8988T (cell line): ENCODE data around the gene BEGAIN.

Experiments
- DNase-seq: peaks from one replicate; pipeline ENCODE4 v3.0.0; 2011

Gene BEGAIN

GRCh38 chr14:100581228-100582145 is 5.7 kb downstream of the BEGAIN start:
- no peak for DNase-seq

GRCh38 chr14:100580316-100581227 is 6.6 kb downstream of the BEGAIN start:
- no peak for DNase-seq

DNA sequence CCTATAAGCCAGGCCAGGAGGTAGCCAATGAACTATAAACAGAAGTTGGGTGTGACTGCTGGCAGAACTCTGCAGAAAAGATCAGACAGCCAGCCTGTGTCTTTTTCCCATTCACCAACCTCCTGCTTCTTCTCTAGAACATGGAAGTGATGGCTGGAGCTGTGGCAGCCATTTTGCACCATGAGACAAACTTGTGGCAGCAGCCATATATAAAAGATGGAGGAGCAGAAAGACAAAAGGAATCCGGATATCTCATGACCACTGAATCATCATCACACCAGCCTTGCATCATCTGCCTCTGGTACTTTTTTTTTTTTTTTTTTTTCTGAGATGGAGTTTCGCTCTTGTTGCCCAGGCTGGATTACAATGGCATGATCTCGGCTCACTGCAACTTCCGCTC is 8.7 kb downstream of the BEGAIN start:
- no peak for DNase-seq

GRCh38 chr14:100577986-100578431 is 9.2 kb downstream of the BEGAIN start:
- DNase-seq: no peak

- DNase-seq: no peak
Measured at GRCh38 chr14:100577321-100577985, 9.8 kb downstream of the BEGAIN start.

DNA sequence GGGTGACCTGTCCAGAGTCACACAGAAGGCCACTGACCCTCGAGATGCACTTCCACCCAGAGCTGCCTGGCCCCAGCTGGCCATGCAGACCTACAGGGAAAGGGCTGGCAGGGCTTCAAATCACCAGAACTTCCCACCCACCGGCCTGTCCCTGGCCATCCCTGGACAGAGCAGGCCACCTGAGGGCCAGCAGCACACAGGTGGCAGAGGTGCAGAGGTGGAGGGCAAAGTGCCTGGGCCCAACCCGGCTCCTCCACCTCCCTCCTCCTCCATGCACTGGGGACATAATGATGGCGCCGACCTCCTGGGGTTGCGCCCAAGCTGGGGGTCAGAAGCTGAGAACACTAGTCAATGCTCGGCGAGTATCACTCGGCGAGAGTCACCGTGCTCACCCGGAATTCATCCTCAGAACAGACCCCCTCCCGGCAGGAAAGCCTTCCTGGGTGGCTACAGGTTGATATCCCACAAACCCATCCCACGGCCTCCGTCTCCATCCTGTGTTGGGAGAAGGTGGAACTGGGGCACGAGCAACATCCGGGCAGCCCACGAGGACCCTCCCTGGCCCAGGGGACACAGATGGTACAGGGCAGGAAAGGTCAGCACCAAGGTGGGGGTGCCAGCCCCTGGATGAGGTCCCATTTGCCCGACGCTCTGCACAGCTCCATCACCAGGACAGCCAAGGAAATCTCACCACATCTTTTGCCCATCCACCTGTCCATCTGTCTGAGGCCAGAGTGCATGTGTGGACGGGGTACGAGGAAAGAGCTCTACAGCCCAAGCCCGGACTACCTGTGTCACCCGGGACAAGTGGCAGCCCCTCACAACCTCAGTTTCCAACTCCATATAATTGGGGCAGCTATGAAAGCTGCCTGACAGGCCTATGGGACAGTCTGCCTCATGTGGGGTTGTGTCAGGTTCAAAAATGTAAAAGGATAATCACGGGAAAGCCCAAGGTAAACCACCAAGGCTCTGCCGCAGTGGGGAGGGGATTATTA is 10.8 kb downstream of the BEGAIN start:
- DNase-seq: no peak

GRCh38 chr14:100575266-100575995 is 11.8 kb downstream of the BEGAIN start:
- DNase-seq: no peak

DNA sequence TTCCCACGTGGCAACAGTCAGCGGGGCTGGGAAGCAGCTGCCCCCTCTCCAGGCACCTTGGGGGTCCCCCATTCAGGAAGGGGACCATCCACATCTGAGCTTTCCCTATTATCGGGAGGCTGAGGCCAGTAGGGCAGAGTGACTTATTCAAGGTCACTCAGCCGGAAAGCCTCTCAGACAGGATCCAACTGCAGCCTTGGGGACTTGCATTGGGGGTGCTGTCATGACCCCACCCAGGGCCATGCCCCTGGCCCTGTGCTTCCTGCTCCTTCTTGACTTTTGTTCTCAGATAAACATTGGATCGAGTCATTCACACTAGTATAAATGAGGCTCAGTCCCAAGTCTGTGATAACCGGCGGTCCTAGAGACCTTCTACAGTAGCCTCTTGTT is 12.6 kb downstream of the BEGAIN start:
- DNase-seq: no peak

GRCh38 chr14:100573757-100574641 is 13.2 kb downstream of the BEGAIN start:
- DNase-seq: no peak

DNA sequence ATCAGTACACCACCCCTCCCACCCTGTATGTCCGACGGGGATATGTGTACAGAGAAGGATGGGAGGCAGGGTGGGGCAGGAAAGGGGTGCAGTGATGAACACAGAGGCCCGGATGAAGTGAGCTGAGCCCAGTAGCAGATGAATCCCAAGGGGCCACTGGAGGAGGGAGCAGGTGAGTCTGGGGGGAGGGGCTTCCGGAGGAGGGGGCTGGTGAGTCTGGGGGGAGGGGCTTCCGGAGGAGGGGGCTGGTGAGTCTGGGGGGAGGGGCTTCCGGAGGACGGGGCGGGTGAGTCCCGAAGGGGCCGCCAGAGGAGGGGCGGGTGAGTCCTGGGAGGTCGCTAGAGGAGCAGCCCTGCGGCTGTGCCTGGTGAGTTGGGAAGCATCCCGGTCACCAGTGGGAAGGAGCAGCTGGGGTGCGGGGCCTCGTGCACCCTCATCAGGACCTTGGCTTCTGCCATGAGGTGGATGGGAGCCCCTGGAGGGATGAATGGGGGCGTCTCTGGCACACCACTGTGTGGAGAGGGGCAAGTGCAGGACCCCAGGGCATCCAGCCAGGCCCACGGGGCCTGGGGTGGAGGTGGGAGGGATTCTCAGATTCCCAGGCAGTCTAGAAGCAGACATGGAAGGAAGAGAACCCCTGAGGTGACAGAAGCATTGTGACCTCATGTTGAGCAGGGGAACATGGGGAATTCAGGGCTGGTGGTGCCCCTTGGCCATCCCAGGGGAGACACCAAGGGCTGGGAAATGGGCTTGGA is 14.0 kb downstream of the BEGAIN start:
- no peak for DNase-seq

- no peak for DNase-seq
Measured at GRCh38 chr14:100572543-100572942, 14.7 kb downstream of the BEGAIN start.

DNA sequence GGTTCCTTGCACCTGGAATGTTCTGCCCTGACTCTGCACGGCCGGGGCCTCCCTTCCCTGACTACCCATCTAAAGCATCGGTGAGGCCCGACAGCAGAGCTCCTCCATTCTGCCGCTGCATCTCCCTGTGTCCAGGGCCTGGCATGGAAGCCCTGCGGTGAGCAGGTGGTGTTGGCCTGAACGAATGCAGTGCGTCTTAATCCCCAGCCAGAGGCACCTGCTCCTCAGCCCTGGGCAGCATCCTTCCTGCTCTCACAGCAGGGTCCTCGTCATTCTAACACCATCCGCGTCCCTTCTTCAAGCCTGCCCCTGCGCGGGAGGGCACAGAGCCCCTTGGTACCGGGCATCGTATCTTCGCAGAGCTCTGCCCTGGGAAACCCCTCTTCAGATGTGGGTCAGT is 15.4 kb downstream of the BEGAIN start:
- no peak for DNase-seq

DNA sequence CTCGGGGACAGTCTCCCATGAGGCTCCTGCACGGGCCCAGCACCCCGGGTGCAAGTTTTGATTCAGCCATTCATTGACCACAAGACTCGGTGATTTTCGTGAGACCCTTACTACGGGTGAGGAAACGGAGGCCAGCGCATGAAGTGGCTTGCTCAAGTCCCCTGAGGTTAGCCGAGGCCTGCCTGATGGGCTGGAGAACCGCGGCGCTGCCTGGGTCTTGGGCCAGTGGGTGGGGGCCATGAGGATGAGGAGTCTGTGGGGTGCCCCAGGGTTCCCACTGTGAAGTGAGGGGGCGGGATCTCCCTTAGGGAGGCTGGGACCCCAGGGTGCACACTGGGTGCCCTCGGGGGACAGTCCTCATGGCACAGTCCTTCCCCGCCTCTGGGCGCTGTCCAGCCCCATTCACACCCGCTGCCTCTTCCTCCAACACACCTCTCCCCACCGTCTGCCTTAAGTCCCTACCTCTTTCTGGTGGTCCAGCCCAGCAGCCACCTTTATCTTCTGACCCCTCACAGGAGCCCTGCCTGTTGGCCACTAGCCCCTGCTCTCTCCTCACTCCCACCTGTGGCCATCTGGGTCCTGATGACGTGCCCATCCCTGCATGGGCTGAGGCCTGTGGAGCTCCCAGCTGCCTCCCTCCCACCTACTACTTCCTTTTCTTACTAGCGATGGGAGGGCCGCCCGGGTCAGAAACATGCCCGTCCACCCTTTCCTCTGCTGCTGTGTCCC is 16.3 kb downstream of the BEGAIN start:
- no peak for DNase-seq

DNA sequence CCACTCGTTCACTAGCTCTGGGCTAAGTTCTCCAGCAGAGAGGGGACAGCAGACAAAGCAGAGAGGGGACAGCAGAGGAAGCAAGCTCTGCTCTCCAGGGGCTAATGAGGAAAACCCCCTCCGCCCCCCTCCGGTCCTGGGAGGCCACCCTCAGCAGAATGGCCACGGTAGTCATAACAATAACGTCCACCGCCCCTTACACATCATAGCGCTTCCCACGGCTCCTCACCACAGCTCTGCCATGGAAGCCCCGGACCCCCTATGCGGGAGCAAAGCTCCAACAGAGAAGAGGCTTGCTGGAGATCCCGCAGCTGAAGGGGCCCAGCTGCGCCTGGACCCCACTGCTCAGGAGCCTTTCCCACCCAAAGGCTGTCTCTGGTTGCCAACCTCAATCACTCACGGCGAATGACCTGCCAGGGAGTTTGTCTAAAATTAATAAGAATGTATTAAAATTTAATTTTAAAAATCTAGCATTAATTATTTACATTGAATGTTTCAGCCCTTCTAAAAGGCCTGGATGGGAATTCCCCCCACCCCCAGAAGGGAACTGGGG is 17.4 kb downstream of the BEGAIN start:
- no peak for DNase-seq

- DNase-seq: no peak
Measured at GRCh38 chr14:100568998-100569733, 18.1 kb downstream of the BEGAIN start.

DNA sequence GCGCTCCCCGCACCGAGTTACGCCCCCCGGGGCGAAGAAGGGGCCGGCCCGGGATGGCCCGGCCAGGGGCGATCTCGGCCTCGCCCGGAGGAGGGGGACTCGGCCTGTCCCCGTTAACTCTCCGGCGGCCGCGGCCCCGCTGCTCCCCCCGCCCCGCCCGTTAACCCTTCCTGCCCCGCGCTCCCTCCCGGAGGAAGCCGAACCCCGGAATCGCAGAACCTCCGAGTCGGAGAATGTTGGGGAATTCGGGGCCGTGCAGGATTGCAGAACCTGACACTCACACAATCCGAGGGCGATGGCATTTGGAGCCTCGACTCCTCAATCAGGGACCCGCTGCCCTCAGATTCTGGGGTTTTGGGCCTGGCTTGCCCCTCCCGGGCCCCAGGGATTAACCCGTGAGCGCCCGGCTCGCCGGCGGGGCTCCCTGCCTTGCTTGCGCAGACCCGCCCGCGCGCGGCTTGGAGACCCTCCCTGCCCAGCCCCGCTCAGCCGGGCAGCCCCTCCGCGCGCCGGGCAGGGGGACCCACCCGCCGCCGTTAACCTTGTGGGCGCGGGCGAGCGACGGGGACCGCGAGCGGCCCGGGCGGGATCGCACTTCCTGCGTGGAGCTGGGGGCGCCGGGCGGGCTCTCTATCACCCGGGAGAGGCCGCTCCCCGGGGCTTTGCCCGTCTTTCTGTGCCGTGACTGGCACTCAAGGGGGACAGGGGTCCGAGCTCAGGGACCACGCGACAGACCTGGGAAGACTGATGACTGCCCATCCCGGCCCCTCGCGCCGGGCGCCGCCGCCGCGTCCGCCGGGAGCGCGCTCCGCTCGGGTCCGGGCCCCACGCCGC is 18.8 kb downstream of the BEGAIN start:
- DNase-seq: peak; percentile 82

DNA sequence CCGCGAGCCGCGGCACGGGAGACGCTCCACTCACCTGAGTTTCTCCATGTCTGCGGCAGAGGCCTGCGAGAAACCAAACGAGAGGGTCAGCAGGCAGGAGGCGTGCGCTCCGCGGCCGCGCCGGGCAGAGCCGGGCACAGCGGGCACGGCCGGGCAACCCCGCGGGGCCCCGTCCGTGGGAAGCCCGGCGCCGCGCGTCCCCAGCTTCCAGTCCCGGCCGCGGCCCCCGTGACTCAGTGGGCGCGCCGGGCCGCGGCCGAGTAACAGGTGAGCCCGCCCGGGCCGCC is 19.4 kb downstream of the BEGAIN start:
- no peak for DNase-seq
